CD4-positive, alpha-beta T cell (primary cell): Measurements from ENCODE around the gene AQP5. TPM values are rescaled to one million over a fixed set of nuclear protein-coding genes. Genes with fewer than 3 reads are reported as not detected.

Experiments used
- ATAC-seq: fragments of 200-7000 bp; cut with Tn5 transposase; one replicate; pipeline ENCODE4 v1.10.0; 2022; ENCODE audit warnings: mild to moderate bottlenecking; ENCODE audit not compliant: poor library complexity
- CTCF ChIA-PET: fragments of 350-600 bp; sonication (Branson Sonifier 250); formaldehyde crosslinking; loops from one replicate; lab custom pipeline; 2021; ENCODE audit warnings: antibody characterized with exemption, inconsistent platforms; lab: Charles Lee
- POLR2A ChIA-PET: fragments of 350-600 bp; sonication (Branson Sonifier 250); formaldehyde crosslinking; loops from one replicate; lab custom pipeline; 2021; ENCODE audit warnings: antibody characterized with exemption, inconsistent platforms; lab: Charles Lee
- DNase-seq, 14 experiments: peaks; one replicate each; pipeline ENCODE4 v3.0.0-alpha.2; 2013 to 2020; ENCODE audit warnings: mixed read lengths in 2 of 14
- H3K27ac ChIP-seq, 2 donors: one replicate each; pipeline versions ENCODE4 v1.5.1 to v1.7.0; 2013; ENCODE audit warnings: low read length in 2 of 2, low read depth in 1 of 2, mild to moderate bottlenecking in 1 of 2
- H3K27me3 ChIP-seq, 2 experiments: 1 replicate in 1 of 2; 2 replicates in 1 of 2; pipeline versions ENCODE4 v1.6.1 to v1.7.0; 2013; ENCODE audit warnings: low read length in 2 of 2, control low read depth in 1 of 2, mild to moderate bottlenecking in 1 of 2, moderate library complexity in 1 of 2; ENCODE audit not compliant: insufficient read depth in 2 of 2, control insufficient read depth in 1 of 2
- H3K36me3 ChIP-seq: one replicate; pipeline ENCODE4 v1.6.1; 2013; ENCODE audit warnings: low read length, control low read depth; ENCODE audit not compliant: insufficient read depth
- H3K4me1 ChIP-seq: one replicate; pipeline ENCODE4 v1.6.1; 2013; ENCODE audit warnings: low read length, control low read depth; ENCODE audit not compliant: insufficient read depth
- H3K4me3 ChIP-seq: one replicate; pipeline ENCODE4 v1.5.1; 2013; ENCODE audit warnings: mild to moderate bottlenecking, low read length, moderate library complexity
- H3K9me3 ChIP-seq, 2 experiments: 1 replicate in 1 of 2; 2 replicates in 1 of 2; pipeline versions ENCODE4 v1.6.1 to v1.7.0; 2013; ENCODE audit warnings: low read length in 2 of 2, mild to moderate bottlenecking in 2 of 2, control low read depth in 1 of 2, moderate library complexity in 1 of 2; ENCODE audit not compliant: control insufficient read depth in 1 of 2, insufficient read depth in 1 of 2
- H3K27ac Mint-ChIP-seq: one replicate; pipeline ENCODE4 v1.8.0; 2020; ENCODE audit warnings: mixed read lengths
- H3K27me3 Mint-ChIP-seq: one replicate; pipeline ENCODE4 v1.8.0; 2021; ENCODE audit warnings: mixed read lengths
- H3K36me3 Mint-ChIP-seq: one replicate; pipeline ENCODE4 v1.8.0; 2021; ENCODE audit warnings: low read depth, mixed read lengths
- H3K4me1 Mint-ChIP-seq: one replicate; pipeline ENCODE4 v1.8.0; 2021; ENCODE audit warnings: low read depth, mixed read lengths
- H3K4me3 Mint-ChIP-seq: one replicate; pipeline ENCODE4 v1.8.0; 2020; ENCODE audit warnings: mild to moderate bottlenecking, mixed read lengths
- H3K9me3 Mint-ChIP-seq: one replicate; pipeline ENCODE4 v1.8.0; 2020; ENCODE audit warnings: mixed read lengths
- intact Hi-C, 2 experiments: fragments of 100-400 bp; cut with DNase I in 1 of 2; cut with micrococcal nuclease in 1 of 2; formaldehyde crosslinking; loops; one replicate each; pipeline versions ENCODE4 v1.15.1 to v1.9.0; 2023 to 2025; cut with DNase I, micrococcal nuclease
- total RNA-seq, 174 experiments: library from RNA in 2 of 174; stranded (reverse) in 2 of 174; gene quantifications; one replicate each; pipeline ENCODE4 v1.2.3 and lab custom pipeline; 2021 to 2026
- TF ChIP-seq, protein P1 (sequence below): fragments of 200-600 bp; IDR thresholded peaks from one replicate; pipeline ENCODE4 v1.8.0; 2022; ENCODE audit warnings: antibody characterized with exemption, mild to moderate bottlenecking

Gene AQP5
- total RNA-seq, 2 experiments from 2014 or later: not detected

DNA sequence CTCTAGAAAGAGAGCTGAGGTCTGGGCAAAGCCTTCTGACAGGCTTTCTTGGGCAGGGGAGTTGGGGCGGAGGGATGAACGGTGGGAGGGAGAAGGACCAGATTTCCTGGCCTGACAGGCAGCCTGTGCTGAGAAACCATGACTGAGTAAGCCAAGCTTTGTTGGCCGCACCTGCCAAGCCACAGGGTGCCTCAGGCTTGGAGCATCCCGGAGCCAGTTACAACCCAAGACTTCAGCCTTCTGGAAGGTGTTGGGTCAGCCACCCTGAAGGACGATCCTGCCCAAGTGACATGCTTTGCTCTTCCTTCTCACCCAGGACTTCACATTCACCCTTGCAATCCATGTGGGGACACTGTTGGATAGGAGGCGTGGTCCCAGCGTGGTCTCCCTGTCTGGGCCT, 32.1 kb upstream of the AQP5 start:
- Mint-ChIP-seq H3K27ac (no peak overlapping the region), H3K27me3 (no peaks in the 10 kb centered on the region), H3K9me3 (no peaks in the 10 kb centered on the region), H3K4me3 (no peak overlapping the region), H3K4me1 (no peaks in the 10 kb centered on the region), H3K36me3 (no peaks in the 10 kb centered on the region)
- Histone ChIP-seq H3K27me3 (peaks cover 0 to 5% of the 10 kb centered on the region in 2 experiments), H3K4me3 (no peak overlapping the region), H3K9me3 (no peaks in the 10 kb centered on the region), H3K4me1 (no peaks in the 10 kb centered on the region), H3K27ac (no peak overlapping the region), H3K36me3 (no peaks in the 10 kb centered on the region)
- intact Hi-C loops: no loop called here
- CTCF ChIA-PET: interaction anchor here (1.0 kb wide), 1 partner anchor 16 kb away, joined by 4 read pairs; no protein-coding TSS in a partner anchor
- DNase-seq: no peak
- POLR2A ChIA-PET: no interaction called here
- ATAC-seq: no peak
- TF ChIP-seq, protein P1, sequence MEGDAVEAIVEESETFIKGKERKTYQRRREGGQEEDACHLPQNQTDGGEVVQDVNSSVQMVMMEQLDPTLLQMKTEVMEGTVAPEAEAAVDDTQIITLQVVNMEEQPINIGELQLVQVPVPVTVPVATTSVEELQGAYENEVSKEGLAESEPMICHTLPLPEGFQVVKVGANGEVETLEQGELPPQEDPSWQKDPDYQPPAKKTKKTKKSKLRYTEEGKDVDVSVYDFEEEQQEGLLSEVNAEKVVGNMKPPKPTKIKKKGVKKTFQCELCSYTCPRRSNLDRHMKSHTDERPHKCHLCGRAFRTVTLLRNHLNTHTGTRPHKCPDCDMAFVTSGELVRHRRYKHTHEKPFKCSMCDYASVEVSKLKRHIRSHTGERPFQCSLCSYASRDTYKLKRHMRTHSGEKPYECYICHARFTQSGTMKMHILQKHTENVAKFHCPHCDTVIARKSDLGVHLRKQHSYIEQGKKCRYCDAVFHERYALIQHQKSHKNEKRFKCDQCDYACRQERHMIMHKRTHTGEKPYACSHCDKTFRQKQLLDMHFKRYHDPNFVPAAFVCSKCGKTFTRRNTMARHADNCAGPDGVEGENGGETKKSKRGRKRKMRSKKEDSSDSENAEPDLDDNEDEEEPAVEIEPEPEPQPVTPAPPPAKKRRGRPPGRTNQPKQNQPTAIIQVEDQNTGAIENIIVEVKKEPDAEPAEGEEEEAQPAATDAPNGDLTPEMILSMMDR: no peak

DNA sequence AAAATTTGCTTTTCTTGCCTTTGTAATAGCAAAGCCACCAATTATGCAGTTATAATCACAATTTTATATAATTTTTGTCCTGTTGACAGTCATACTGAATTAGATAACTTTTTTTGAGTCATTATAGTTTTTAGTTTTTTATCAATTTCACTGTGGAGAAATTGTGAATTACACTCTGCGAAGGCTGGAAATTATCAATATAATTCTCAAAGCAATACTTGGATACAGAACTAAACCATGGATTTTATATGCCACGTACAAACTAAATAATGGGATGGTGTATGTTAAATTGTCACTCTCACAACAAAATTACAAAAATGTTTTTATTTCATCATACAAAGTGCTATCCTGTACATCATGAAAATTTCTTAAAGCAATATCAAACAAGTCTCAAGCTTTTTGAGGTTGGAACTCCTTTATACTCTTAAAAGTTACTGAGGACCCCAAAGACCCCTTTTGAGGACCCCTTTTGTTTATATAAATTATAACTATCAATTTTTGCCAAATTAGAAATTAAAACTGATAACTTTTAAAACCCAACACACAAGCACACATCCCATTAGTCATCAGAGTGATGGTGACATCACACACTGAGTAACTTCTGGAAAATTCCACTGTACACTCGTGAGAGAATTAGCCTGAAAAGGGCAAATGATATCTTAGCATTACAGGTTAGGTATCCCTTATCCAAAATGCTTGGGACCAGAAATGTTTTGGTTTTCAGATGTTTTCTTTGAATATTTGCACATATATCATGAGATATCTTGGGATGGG, 31.0 kb upstream of the AQP5 start:
- POLR2A ChIA-PET: no interaction called here
- intact Hi-C loops: no loop called here
- Mint-ChIP-seq H3K27ac (no peak overlapping the region), H3K27me3 (no peaks in the 10 kb centered on the region), H3K9me3 (no peaks in the 10 kb centered on the region), H3K4me3 (no peak overlapping the region), H3K36me3 (no peaks in the 10 kb centered on the region), H3K4me1 (no peaks in the 10 kb centered on the region)
- Histone ChIP-seq H3K27me3 (peaks cover 0 to 5% of the 10 kb centered on the region in 2 experiments), H3K27ac (no peak overlapping the region), H3K36me3 (no peaks in the 10 kb centered on the region), H3K9me3 (no peaks in the 10 kb centered on the region), H3K4me3 (no peak overlapping the region), H3K4me1 (no peaks in the 10 kb centered on the region)
- CTCF ChIA-PET: no interaction called here
- TF ChIP-seq, protein P1: no peak
- ATAC-seq (no peak), DNase-seq (peak in 2 of 14 experiments; percentile 23 to 38)

DNA sequence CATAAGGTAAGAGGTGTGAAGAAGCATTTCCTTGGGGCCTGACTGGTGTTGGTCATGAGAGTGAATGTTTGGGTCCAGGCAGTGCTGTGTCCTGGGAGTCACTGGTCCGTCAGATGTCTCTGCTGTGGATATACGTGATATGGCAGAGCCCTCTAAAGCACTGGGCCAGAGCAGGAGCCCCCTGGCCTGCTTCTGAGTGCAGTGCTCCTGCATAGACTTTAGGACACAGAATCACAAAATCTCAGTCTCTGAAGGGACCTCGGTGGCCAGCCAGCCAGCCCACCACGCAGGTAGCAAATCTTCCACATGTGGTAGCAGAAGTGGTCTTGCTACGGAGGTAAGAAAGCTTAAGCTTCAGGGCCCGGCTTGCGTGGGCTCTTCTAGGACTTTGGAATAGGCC, 29.6 kb upstream of the AQP5 start:
- TF ChIP-seq, protein P1: no peak
- H3K27ac Mint-ChIP-seq: no peak overlapping the region
- no peaks in the 10 kb centered on the region for H3K4me1 Mint-ChIP-seq
- H3K36me3 ChIP-seq: no peaks in the 10 kb centered on the region
- ChIA-PET CTCF (interaction anchor here (1.5 kb wide), 1 partner anchor 13 kb away, joined by 11 read pairs; no protein-coding TSS in a partner anchor), POLR2A (interaction anchor here (1.4 kb wide), 1 partner anchor 14 kb away, joined by 4 read pairs; no protein-coding TSS in a partner anchor)
- H3K9me3 ChIP-seq: no peaks in the 10 kb centered on the region
- H3K4me3 ChIP-seq: no peak overlapping the region
- H3K27me3 ChIP-seq: peaks cover 0 to 5% of the 10 kb centered on the region in 2 experiments
- no peak overlapping the region for H3K27ac ChIP-seq
- no peaks in the 10 kb centered on the region for H3K9me3 Mint-ChIP-seq
- H3K4me1 ChIP-seq: no peaks in the 10 kb centered on the region
- intact Hi-C loops: no loop called here
- ATAC-seq (no peak), DNase-seq (no peak)
- H3K36me3 Mint-ChIP-seq: no peaks in the 10 kb centered on the region
- H3K27me3 Mint-ChIP-seq: no peaks in the 10 kb centered on the region
- H3K4me3 Mint-ChIP-seq: no peak overlapping the region
